HG03095 (cell line): Measurements from ENCODE around the gene UPK3BL1.
"Not testable (repeated sequence)": the region's sequence is repeated elsewhere in the genome, so short reads cannot be mapped to it uniquely, and the experiment has no call there.

Experiments
- ATAC-seq: cut with Tn5 transposase; IDR thresholded peaks from one replicate; pipeline ENCODE4 v1.9.1; 2021; ENCODE audit warnings: moderate library complexity; ENCODE audit not compliant: unreplicated experiment

UPK3BL1 gene

DNA sequence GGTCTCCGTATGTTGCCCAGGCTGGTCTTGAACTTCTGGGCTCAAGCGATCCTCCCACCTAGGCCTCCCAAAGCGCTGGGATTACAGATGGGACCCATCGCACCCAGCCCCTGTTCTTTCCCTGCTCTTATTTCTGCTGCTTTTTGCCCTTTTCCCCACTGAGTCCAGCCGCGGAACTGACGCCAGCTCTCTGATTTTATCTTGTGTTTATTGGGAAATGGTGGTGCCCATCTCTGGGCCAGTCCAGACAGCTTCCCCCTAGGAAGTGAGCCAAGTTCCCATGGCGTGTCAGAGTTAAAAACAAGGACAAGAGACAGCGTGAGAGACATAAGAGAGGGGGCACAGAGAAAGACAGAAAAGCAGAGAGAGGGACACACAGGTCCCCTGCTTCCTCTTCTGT is 12.0 kb downstream of the UPK3BL1 start:
- ATAC-seq: not testable (repeated sequence)

DNA sequence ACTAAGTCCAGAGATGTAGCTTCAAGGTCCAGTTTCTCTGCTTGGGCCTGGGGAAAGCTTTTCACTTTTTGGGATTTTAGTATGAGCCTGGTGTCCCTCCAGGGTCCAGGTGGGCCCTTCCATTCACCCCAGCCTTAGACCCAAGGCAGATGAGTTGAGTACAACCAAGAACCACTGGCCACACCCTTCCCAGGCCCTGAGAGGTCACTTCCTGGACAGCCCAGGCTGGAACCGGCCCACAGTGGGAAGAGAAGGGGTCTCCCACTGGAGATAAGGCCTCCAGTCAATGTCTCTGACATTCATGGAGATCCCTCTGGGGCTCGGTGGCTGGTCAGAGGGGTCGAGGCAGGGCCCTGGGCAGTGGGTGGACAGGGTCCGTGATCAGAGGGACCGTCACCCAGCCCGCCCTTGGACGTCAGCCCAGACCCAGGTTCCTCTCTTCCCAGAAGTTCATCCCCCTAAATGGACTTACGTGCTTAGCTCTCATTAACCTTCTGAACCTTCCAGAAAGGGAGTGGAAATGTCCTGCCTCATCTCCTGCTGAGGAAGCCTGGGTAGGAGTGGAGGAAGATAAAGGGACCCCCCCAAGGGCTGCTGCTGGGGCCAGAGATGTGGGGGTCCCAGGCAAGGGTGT is 15.2 kb downstream of the UPK3BL1 start:
- not testable (repeated sequence) for ATAC-seq

DNA sequence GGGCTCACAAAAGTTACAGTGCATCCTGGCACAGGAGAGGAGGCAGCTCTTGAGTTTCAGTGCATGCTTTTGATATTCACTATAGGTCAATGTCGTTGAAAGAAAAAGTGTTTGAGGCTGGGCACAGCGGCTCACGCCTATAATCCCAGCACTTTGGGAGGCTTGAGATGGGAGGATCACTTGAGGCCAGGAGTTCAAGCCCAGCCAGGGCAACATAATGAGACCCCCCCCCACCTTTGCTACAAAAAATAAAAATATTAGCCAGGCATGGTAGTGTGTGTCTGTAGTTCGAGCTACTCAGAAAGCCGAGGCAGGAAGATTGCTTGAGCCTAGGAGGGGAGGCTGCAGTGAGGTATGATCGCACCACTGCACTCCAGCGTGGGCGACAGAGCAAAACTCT is 24.5 kb downstream of the UPK3BL1 start:
- ATAC-seq: not testable (repeated sequence)

DNA sequence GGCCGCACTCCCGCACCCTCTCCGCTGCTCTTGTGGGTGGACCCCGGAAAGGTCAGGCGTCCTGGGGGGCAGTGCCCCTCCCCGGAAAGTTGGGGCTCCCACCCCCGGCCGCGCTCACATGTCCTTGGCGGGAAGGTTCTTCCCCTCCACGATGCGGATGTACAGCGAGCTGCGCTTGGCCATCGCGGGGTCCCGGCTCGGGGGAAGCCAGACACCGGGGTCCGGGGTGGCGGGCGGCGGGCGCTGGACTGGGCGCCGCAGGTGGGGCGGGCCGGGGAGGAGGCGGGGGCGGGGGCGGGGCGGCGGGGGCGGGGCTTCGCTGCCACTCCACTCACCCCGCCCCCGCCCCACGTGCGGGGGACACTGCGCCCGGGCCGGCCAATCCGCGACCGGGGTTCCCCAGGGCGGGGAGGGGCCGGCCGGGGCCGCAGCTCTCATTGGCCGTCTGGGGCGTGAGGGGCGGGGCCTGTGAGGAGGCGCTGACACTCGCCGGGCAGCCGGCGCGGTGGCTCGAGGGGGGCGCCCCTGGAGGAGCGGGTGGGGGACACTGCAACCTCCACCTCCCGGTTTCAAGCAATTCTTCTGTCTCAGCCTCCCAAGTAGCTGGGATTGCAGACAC is 26.0 kb downstream of the UPK3BL1 start, which contains the start of gene RASA4:
Gene RASA4, minus strand, starts transcription at position 250 of the 619 bp plus-strand sequence. Its CDS starts 67 bp downstream, at position 183.
- peak; percentile 62 for ATAC-seq

DNA sequence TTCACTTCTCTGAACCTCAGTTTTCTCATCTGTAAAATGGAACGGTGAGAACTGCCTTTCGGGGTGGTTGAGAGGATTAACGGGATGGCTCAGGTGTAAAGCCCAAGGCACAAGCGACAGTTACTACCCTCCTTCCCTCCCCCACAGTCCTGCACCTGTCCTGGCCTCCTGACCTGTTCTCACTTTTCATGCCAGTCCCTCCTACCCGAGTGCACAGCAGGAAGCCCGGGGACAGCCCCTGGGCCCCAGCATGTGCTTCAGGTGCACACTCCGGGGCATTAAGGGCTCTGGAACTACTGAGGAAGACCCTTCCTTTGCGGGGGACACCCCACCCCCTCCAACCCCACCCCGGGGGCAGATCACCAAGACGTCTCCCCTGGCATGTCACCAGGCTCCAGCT is 26.7 kb downstream of the UPK3BL1 start:
- peak; percentile 20 for ATAC-seq

DNA sequence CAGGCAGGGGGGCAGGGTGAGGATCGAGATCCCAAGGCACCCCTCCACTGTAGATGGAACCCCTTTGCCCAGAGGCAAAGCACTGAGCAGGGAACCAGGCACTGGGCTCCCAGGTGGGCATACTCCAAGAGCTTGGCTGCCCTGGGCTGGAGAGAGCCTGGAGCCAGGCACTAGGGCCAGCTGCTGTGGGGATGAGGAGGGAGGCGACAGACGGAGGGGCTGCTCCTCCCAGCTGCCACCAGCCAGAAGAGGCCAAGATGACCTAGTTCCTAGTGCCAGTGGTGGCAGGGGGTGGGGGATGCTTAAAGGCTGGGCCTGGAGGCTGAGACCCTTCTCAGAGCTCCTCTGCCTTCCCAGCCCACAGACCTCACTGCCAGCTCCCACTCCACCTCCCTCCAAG is 27.7 kb downstream of the UPK3BL1 start:
- not testable (repeated sequence) for ATAC-seq

DNA sequence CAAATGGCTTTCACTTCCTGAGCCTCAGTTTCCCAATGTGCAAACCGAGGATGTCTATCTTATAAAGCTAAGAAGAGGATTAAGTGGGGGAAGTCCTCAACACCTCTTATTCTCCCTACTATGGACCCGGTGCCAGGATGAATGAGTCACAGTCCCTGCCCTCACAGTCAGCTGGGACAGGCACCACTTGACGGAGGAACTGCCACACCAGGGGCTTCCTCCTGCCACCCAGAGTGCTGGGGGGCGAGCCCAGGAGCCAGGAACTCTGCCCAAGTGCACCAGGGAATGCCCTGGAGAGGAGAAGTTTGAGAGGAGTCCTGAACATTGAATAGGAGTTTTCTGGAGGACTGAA is 28.3 kb downstream of the UPK3BL1 start:
- peak; percentile 8 for ATAC-seq

DNA sequence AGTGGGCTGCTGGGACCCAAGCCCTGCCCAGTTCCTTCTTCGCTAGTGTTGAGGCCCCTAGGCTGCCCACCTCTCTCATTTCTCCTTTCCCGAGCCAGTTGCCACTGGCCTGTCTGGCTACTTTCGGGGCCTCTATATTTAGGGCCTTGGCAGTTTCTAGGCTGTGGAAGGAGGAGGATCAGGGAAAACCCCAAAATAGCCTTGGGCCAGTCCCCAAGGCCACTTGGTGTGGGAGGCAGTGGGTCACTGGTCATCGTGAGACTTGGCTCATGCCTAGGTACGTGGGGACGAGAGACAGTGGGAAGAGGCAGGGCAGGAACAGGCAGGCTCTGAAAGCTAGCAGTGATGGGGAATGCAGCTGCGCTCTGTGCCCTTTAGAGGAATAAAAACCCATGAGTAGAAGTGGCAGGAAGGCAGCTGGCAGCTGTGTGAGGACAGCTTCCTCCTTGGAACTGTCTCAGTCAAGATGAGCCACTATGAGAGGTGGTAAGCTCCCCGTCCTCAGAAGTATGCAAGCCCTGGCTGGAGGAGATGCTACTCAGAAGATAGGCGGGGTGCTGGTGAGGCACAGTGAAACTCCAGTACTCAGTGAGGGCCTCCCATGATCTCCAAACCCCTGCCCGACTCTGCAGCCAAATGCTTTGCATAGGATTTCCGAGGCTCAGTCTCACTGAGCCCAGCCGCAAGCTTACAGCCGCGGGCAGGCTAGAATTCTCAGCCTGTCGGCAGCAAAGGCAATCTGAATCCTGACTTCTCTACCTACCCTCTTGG is 28.8 kb downstream of the UPK3BL1 start:
- ATAC-seq: peak; percentile 60

DNA sequence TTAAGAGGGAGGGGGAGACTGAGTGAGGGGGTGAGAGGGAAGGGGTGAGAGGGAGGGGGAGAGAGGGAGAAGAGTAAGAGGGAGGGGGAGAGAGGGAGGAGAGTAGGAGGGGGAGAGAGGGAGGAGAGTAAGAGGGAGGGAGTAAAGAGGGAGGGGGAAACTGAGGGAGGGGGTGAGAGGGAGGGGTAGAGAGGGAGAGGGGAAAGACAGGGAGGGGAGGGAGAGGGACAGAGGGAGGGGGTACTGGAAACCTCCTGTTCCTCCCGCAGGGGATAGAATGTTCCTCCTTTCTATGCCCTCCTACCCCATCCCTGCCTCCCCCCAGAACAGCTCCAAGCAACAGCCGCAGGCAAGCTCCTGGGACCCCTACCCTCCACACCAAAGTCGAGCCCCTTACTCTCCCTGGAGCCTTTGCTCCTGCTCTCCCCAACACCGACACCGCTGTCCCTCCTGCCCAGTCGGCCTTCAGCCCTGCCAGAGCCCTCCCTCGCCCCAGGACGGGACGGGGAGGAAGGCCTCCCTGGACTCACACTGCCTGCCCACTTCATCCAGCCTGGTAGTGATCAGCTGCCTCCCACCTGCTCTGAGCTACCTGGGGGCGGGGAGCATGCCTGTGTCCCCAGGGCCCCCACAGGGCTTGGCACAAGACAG is 30.8 kb downstream of the UPK3BL1 start:
- not testable (repeated sequence) for ATAC-seq

DNA sequence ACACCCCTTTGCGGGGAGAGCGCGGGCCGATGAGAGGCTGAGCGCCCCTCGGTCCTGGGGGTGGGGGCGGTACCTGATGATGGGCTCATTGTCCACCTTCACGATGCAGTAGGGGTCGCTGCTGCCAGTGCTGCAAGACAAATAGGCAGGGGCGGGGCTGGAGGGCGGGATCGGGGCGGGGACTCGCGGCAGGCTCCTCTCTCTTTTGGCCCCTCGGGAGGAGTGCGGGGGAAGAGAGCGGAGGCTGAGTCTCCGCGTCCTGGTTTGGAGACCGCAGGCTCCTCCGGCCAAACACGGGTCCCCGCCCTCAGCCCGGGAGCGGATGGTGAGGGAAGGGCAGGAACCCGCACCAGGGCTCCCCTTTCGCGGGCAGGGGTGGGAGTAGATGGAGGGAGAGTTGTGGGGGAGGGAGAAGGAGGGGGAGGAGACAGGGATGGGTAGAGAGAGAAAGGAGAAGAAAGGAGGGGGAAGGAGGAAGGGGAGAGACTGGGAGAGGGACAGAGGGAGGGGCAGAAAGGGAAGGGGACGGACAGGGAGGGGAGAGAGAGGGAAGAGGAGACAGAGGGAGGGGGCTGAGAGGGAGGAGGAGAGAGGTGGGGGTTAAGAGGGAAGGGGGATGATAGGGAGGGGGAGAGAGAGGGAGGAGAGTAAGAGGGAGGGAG is 31.4 kb downstream of the UPK3BL1 start:
- ATAC-seq: peak; percentile 35

DNA sequence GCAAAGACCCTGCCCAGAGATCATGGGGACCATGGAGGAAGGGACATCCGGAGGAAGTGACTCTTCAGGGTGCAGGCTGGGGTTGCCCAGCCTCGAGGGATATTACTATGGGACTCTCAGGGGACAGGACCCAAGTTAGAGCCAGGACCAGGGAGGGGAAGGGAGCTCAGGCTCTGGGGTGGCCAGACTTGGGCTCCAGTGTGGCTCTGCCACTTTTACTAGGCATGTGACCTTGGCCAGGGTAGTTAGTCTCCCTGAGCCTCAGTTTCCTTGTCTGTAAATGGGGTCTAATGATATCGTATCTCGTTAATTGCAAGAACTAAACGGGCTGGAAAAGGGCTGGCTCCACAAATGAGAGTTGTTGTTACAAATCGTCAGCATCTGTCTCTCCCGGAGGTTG is 32.1 kb downstream of the UPK3BL1 start:
- ATAC-seq: not testable (repeated sequence)

DNA sequence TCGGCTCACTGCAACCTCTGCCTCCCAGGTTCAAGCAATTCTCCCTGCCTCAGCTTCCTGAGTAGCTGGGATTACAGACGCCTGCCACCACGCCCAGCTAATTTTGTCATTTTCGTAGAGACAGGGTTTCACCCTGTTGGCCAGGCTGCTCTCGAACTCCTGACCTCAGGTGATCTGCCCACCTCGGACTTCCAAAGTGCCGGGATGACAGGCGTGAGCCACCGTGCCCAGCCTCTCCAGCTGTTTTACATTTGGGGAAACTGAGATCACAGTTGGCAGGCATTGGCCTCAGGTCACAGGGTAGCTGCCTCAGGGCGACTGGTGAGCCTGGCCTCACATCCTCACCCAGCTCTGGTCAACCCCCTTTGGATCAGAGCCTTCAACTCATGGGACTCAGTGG is 32.9 kb downstream of the UPK3BL1 start:
- ATAC-seq: not testable (repeated sequence)

DNA sequence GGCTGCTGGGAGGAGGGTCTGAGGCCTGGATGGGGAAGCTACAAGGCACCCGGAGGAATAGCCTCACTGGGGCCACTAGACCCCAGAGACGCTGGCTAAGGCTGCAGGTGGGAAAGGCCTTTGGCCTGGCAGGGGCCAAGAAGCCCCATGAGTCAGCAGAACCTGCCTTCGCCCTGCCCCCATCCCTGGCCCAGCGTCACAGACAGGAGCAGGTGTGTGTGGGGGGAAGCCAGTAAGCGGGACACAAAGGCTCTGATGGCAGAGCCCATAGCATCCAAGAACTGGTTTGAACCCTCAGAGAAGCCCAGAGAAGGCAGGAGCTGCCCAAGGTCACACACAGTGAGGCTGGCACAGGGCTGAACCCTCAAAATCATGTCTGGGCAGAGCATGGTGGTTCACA is 35.7 kb downstream of the UPK3BL1 start:
- not testable (repeated sequence) for ATAC-seq

DNA sequence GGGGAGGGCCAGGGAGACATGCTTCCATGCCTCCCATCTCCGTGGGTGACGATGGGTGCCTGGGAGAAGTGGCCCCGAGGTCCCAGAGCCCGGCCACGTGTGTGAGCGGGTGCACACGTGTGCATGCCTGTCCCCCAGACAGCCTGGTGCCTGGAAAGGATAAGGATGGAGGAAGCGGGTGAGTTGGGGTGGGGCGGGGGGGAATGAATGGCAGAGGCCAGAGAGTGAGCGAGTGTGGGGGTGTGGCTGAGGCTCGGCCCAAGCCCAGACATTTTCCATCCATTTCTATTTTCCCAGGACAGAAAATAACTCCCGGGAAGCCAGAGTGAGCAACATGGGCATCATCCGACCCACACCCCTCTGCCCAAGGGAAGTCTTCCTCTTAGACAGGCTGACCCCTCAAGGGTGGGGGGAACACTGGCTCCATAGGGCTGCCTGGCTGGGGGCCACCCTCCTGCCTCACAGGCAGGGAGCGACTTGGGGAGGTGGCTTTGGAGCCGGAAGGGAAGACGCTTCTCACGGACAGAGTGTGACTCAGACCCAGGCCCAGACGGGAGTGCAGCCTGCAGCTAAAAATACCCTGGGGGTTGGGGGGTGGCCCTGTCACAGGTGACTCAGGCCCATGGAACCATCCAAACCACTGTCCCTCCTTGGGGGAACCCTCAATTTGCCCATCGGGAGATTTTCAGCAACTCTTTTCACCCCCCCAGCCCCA is 38.0 kb downstream of the UPK3BL1 start:
- ATAC-seq: not testable (repeated sequence)

DNA sequence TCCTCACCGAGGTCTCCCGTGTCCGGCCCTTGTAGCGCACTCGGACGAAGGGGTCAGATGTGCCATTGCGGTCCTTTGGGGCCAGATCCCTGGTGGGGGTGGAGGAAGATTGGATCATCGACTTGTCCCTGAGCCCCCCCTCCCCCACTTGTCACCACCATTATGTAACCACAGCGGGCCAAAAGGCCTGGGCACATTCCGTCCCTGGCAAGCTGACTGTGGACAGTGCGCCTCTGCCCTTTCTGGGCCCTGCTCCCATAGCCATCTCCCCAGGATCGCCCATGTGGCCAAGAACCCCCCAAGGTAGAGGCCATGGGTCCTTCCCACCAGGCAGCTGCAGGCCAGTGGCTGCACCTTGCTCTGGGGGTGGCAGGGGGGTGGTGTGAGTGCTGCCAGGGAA is 40.3 kb downstream of the UPK3BL1 start:
- not testable (repeated sequence) for ATAC-seq

DNA sequence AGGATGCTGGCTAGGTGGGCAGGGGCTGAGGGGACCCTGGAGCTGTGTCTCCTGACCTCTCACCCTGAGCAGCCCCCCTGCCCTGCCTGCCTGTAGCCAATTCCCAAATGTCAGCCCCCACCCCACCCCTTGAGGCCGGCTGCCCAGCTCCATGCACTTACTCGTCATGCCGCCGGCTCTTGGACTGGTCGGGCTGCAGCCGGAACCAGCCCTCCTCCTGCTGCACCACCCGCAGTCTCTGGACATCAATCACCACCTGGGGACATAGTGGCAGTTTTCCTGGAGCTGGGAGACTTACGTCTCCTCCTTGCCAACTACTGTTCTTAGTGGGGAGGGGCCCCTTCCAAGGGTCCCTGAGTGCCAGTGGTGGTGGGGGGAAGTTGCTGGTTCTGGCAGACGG is 42.9 kb downstream of the UPK3BL1 start:
- ATAC-seq: not testable (repeated sequence)

DNA sequence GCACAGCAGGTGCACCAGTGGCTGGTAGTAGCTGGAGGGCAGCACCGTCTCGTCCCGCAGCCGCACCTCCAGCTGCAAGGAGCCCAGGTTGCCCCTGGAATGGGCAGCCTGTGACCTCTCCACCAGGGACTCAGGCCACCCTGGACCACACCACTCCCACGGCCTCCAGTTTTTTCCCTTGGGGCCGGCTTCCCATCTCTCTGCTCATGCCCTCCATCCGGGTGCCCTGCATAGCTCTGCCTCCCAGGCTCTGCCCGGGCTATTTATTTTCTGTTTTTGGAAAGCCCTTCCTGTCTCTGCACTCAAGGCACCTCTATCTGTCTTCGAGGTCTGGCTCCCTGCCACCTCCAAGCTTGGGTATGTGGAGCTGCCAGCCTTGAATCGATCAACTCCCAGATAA is 46.6 kb downstream of the UPK3BL1 start:
- ATAC-seq: not testable (repeated sequence)

DNA sequence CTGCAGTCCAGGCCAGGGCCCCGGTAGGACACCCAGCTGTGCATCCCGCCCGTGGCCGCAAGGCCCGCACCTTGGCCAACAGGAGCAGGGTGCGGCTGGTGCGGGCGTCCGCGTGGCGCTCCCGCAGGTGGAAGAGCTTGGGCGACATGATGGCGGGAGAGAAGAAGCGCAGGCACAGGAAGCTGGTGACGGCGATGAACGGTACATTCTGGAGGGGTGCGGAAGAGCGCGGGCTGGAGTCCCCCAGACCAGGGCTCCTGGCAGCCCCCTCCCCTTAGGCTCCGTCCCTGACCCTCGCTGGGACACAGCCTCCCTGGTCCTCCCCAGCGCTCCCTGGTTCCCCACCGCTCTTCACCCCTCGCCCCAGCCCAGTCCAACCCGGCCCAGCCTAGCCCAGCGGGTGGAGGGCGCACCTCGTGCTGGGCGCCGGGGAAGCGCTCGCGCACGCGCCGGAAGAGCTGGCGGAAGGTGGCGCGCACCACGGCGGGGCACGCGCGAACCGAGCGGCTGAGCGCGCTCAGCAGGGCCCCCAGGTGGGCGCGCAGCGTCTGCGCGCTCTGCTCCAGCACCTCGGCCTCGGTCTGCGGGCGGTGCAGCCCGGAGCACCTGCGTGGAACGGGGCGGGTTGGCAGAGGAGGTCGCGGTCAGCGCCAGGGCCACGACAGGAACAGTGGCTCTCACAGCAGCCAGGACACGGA is 48.8 kb downstream of the UPK3BL1 start:
- ATAC-seq: peak; percentile 66

DNA sequence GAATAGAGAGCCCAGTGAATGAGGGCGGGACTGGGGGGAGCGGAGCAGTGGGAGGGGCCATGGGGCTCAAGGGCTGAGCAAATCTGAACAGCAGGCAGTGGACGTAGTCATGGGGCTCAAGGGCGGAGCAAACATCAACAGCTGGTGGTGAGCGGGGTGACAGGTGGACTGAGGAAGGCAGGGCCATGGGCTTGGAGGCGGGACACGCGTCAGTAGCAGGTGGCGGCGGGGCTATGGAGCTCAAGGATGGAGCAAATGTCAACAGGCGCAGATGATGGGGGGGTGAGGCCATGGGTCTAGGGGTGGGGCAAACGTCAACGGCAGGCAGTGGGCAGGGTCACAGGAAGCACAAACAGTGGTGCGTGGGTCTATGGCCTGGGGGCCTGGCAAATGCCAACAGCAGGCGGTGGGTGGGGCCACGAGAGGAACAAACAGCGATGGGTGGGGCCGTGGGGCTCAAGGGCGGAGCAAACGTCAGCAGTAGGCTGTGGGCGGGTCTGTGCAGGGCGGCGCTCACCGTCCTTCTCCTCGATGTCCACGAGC is 50.0 kb downstream of the UPK3BL1 start:
- peak; percentile 42 for ATAC-seq
